HL-60 (cell line): ENCODE results near the gene FARP2.

Experiments used
- DNase-seq, 2 experiments: peaks; one replicate each; pipeline ENCODE4 v3.0.0-alpha.2; 2010 to 2020; ENCODE audit warnings: low read depth in 1 of 2, low spot score in 1 of 2
- H3K27ac ChIP-seq: fragments of 250-450 bp; sonication (Bioruptor Pico); replicated peaks from 2 replicates; pipeline ENCODE4 v1.5.1; 2020; ENCODE audit warnings: mild to moderate bottlenecking, moderate library complexity
- H3K27me3 ChIP-seq: fragments of 250-450 bp; sonication (Bioruptor Pico); 2 replicates; pipeline ENCODE4 v1.5.1; 2021; ENCODE audit warnings: mild to moderate bottlenecking, moderate library complexity; ENCODE audit not compliant: insufficient read depth, poor library complexity, severe bottlenecking
- H3K4me3 ChIP-seq: replicated peaks from 2 replicates; pipeline ENCODE4 v1.5.1; 2011; ENCODE audit warnings: mild to moderate bottlenecking, control low read depth, low read length; ENCODE audit not compliant: insufficient read depth
- CTCF ChIP-seq: IDR thresholded peaks from one replicate; pipeline ENCODE4 v1.5.1; 2011; ENCODE audit warnings: low read length, control low read depth, inconsistent platforms; ENCODE audit not compliant: insufficient read depth
- GABPA ChIP-seq: IDR thresholded peaks from 2 replicates; pipeline ENCODE4 v1.6.1; 2012; ENCODE audit warnings: low read depth
- POLR2AphosphoS5 ChIP-seq: IDR thresholded peaks from 2 replicates; pipeline ENCODE4 v1.6.1; 2012; ENCODE audit warnings: low read depth
- REST ChIP-seq: IDR thresholded peaks from 2 replicates; pipeline ENCODE4 v1.6.1; 2012; ENCODE audit warnings: low read depth; ENCODE audit not compliant: insufficient replicate concordance
- SPI1 ChIP-seq: IDR thresholded peaks from 2 replicates; pipeline ENCODE4 v1.6.1; 2012; ENCODE audit warnings: low read depth, mild to moderate bottlenecking, borderline replicate concordance

The FARP2 gene

GRCh38 chr2:241459520-241459919 lies 103.4 kb downstream of the FARP2 start:
- H3K4me3 ChIP-seq: no peak overlapping the region
- H3K27ac ChIP-seq: no peak overlapping the region
- TF ChIP-seq POLR2AphosphoS5 (no peak), GABPA (no peak)
- H3K27me3 ChIP-seq: peaks cover 39% of the 10 kb centered on the region
- DNase-seq: no peak

GRCh38 chr2:241460631-241461030 lies 104.5 kb downstream of the FARP2 start:
- TF ChIP-seq SPI1 (no peak), CTCF (no peak), REST (no peak), POLR2AphosphoS5 (no peak), GABPA (no peak)
- Histone ChIP-seq H3K4me3 (no peak overlapping the region), H3K27ac (no peak overlapping the region), H3K27me3 (peaks cover 35% of the 10 kb centered on the region)
- DNase-seq: no peak

GRCh38 chr2:241461693-241462677 lies 105.9 kb downstream of the FARP2 start:
- TF ChIP-seq GABPA (no peak), CTCF (no peak), REST (no peak), POLR2AphosphoS5 (no peak), SPI1 (no peak)
- DNase-seq: no peak
- H3K27ac ChIP-seq: no peak overlapping the region
- no peak overlapping the region for H3K4me3 ChIP-seq
- H3K27me3 ChIP-seq: peaks cover 33% of the 10 kb centered on the region

- DNase-seq: no peak
- TF ChIP-seq CTCF (no peak), SPI1 (no peak), REST (no peak), POLR2AphosphoS5 (no peak), GABPA (no peak)
- Histone ChIP-seq H3K27me3 (peaks cover 31% of the 10 kb centered on the region), H3K4me3 (no peak overlapping the region), H3K27ac (no peak overlapping the region)
Observed at GRCh38 chr2:241463276-241464135, 107.4 kb downstream of the FARP2 start.
